Bone marrow (tissue), 2 donors: ENCODE data around the gene OBP2A.
"Not testable (repeated sequence)": the region's sequence is repeated elsewhere in the genome, so short reads cannot be mapped to it uniquely, and the experiment has no call there.

Experiments used
- DNase-seq, 2 donors: peaks; one replicate each; lab custom pipeline; 2025; lab: John Stamatoyannopoulos, UW

OBP2A gene

GRCh38 chr9:135526730-135527571, 19.0 kb upstream of the OBP2A start:
- DNase-seq = no peak

GRCh38 chr9:135528842-135529435, 17.0 kb upstream of the OBP2A start:
- DNase-seq = not testable (repeated sequence)

GRCh38 chr9:135530146-135530545, 15.8 kb upstream of the OBP2A start:
- DNase-seq = no peak

GRCh38 chr9:135531096-135531495, 14.8 kb upstream of the OBP2A start:
- no peak for DNase-seq

- no peak for DNase-seq
Measured at GRCh38 chr9:135533113-135533512, 12.8 kb upstream of the OBP2A start.

- no peak for DNase-seq
Measured at GRCh38 chr9:135533674-135534073, 12.3 kb upstream of the OBP2A start.

- DNase-seq = not testable (repeated sequence)
Measured at GRCh38 chr9:135534192-135534711, 11.7 kb upstream of the OBP2A start.

- not testable (repeated sequence) for DNase-seq
Measured at GRCh38 chr9:135534826-135535225, 11.1 kb upstream of the OBP2A start.

GRCh38 chr9:135535631-135536030, 10.3 kb upstream of the OBP2A start:
- not testable (repeated sequence) for DNase-seq

GRCh38 chr9:135536216-135536615, 9.7 kb upstream of the OBP2A start:
- no peak for DNase-seq

- DNase-seq = not testable (repeated sequence)
Measured at GRCh38 chr9:135543262-135543894, 2.5 kb upstream of the OBP2A start.

- DNase-seq = no peak
Measured at GRCh38 chr9:135544981-135545635, 818 bp upstream of the OBP2A start.

GRCh38 chr9:135546792-135547617, 1.1 kb downstream of the OBP2A start:
- not testable (repeated sequence) for DNase-seq

- DNase-seq = no peak
Measured at GRCh38 chr9:135547756-135548736, 2.1 kb downstream of the OBP2A start.

GRCh38 chr9:135549478-135550343, 3.8 kb downstream of the OBP2A start:
- DNase-seq = not testable (repeated sequence)

- DNase-seq = no peak
Measured at GRCh38 chr9:135550344-135550918, 4.5 kb downstream of the OBP2A start.

GRCh38 chr9:135551031-135551430, 5.1 kb downstream of the OBP2A start:
- DNase-seq = no peak

GRCh38 chr9:135551456-135551855, 5.5 kb downstream of the OBP2A start:
- DNase-seq = no peak
